Loucy (cell line): ENCODE data around the gene PLSCR1.

Experiments used
- H2AFZ ChIP-seq: fragments of 200-600 bp; sonication (generic); 2 replicates; pipeline ENCODE4 v1.6.0; 2016; ENCODE audit warnings: antibody characterized with exemption, mild to moderate bottlenecking, low read length, moderate library complexity
- H3F3A ChIP-seq: fragments of 200-600 bp; 2 replicates; pipeline ENCODE4 v1.6.0; 2016; ENCODE audit warnings: antibody characterized with exemption, low read depth, mild to moderate bottlenecking
- H3K27me3 ChIP-seq: fragments of 200-600 bp; sonication (generic); 2 replicates; pipeline ENCODE4 v1.6.1; 2014; ENCODE audit warnings: low read length, mild to moderate bottlenecking; ENCODE audit not compliant: insufficient read depth, poor library complexity, severe bottlenecking
- H3K36me3 ChIP-seq: fragments of 200-600 bp; sonication (generic); 2 replicates; pipeline ENCODE4 v1.6.1; 2016; ENCODE audit warnings: low read length; ENCODE audit not compliant: insufficient read depth
- H3K4me1 ChIP-seq: fragments of 200-600 bp; sonication (generic); 2 replicates; pipeline ENCODE4 v1.5.1; 2014; ENCODE audit warnings: low read length, mild to moderate bottlenecking; ENCODE audit not compliant: insufficient read depth, poor library complexity, severe bottlenecking
- H3K4me2 ChIP-seq: fragments of 200-600 bp; sonication (generic); 2 replicates; pipeline ENCODE4 v1.6.0; 2014; ENCODE audit warnings: antibody characterized with exemption, low read length, low read depth, mild to moderate bottlenecking; ENCODE audit not compliant: poor library complexity, severe bottlenecking
- H3K4me3 ChIP-seq: fragments of 200-600 bp; sonication (generic); 2 replicates; pipeline ENCODE4 v1.5.1; 2014; ENCODE audit warnings: low read length, mild to moderate bottlenecking, mixed read lengths; ENCODE audit not compliant: poor library complexity, severe bottlenecking
- H3K79me2 ChIP-seq: fragments of 200-600 bp; sonication (generic); 2 replicates; pipeline ENCODE4 v1.6.1; 2014; ENCODE audit warnings: low read length; ENCODE audit not compliant: insufficient read depth
- H3K9ac ChIP-seq: fragments of 200-600 bp; sonication (generic); 2 replicates; pipeline ENCODE4 v1.6.0; 2014; ENCODE audit warnings: mild to moderate bottlenecking, low read depth, low read length, moderate library complexity; ENCODE audit not compliant: poor library complexity, severe bottlenecking
- H3K9me2 ChIP-seq: fragments of 200-600 bp; sonication (generic); replicated peaks from 2 replicates; pipeline ENCODE4 v1.6.1; 2016; ENCODE audit warnings: low read depth, low read length, mixed read lengths
- H3K9me3 ChIP-seq: fragments of 200-600 bp; sonication (generic); 2 replicates; pipeline ENCODE4 v1.6.1; 2014; ENCODE audit warnings: mild to moderate bottlenecking, antibody characterized with exemption, low read length, low read depth; ENCODE audit not compliant: insufficient read depth
- H4K20me1 ChIP-seq: fragments of 200-600 bp; sonication (generic); 2 replicates; pipeline ENCODE4 v1.6.0; 2014; ENCODE audit warnings: antibody characterized with exemption, low read length, mild to moderate bottlenecking; ENCODE audit not compliant: insufficient read depth, poor library complexity, severe bottlenecking
- EZH2phosphoT487 ChIP-seq: fragments of 200-600 bp; IDR thresholded peaks from 2 replicates; pipeline ENCODE4 v1.6.1; 2018; ENCODE audit warnings: antibody characterized with exemption, mild to moderate bottlenecking, moderate library complexity, borderline replicate concordance
- TF ChIP-seq, protein P1 (sequence below): fragments of 200-600 bp; sonication (generic); conservative IDR thresholded peaks from 2 replicates; pipeline ENCODE4 v1.5.1; 2014; ENCODE audit warnings: mild to moderate bottlenecking, antibody characterized with exemption, low read length

Gene PLSCR1

DNA sequence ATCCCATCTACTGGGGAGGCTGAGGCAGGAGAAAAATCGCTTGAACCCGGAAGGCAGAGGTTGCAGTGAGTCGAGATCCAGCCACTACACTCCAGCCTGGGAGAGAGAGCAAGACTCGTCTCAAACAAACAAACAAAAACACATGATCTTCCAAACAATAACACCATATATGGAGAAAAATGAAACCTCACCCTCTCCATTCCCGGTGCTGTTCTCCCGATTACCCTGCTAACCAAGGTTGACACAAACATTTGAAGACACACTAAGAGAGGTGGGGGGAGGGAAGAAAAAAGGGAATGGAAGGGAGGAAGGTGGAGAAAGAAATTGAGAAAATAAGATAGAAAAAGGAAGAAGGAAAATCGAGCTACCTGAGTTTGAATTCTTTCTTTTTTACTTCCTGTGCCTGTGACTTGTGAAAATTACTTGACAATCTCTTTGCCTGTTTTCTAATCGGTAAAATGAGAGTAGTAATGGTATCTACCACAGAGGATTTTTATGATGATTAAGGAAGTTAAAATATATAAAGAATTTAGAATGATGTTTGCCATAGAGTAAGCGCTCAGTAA is 73.9 kb downstream of the PLSCR1 start:
- Histone ChIP-seq H3K4me3 (no peak overlapping the region), H3K9me2 (no peaks in the 10 kb centered on the region), H3K27me3 (no peaks in the 10 kb centered on the region), H3F3A (no peaks in the 10 kb centered on the region), H3K36me3 (no peaks in the 10 kb centered on the region), H3K79me2 (no peaks in the 10 kb centered on the region), H4K20me1 (no peaks in the 10 kb centered on the region), H3K4me2 (no peak overlapping the region), H3K4me1 (no peaks in the 10 kb centered on the region), H3K9me3 (no peaks in the 10 kb centered on the region), H3K9ac (no peak overlapping the region), H2AFZ (no peak overlapping the region)
- TF ChIP-seq, protein P1, sequence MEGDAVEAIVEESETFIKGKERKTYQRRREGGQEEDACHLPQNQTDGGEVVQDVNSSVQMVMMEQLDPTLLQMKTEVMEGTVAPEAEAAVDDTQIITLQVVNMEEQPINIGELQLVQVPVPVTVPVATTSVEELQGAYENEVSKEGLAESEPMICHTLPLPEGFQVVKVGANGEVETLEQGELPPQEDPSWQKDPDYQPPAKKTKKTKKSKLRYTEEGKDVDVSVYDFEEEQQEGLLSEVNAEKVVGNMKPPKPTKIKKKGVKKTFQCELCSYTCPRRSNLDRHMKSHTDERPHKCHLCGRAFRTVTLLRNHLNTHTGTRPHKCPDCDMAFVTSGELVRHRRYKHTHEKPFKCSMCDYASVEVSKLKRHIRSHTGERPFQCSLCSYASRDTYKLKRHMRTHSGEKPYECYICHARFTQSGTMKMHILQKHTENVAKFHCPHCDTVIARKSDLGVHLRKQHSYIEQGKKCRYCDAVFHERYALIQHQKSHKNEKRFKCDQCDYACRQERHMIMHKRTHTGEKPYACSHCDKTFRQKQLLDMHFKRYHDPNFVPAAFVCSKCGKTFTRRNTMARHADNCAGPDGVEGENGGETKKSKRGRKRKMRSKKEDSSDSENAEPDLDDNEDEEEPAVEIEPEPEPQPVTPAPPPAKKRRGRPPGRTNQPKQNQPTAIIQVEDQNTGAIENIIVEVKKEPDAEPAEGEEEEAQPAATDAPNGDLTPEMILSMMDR = no peak
- no peak for TF ChIP-seq EZH2phosphoT487

DNA sequence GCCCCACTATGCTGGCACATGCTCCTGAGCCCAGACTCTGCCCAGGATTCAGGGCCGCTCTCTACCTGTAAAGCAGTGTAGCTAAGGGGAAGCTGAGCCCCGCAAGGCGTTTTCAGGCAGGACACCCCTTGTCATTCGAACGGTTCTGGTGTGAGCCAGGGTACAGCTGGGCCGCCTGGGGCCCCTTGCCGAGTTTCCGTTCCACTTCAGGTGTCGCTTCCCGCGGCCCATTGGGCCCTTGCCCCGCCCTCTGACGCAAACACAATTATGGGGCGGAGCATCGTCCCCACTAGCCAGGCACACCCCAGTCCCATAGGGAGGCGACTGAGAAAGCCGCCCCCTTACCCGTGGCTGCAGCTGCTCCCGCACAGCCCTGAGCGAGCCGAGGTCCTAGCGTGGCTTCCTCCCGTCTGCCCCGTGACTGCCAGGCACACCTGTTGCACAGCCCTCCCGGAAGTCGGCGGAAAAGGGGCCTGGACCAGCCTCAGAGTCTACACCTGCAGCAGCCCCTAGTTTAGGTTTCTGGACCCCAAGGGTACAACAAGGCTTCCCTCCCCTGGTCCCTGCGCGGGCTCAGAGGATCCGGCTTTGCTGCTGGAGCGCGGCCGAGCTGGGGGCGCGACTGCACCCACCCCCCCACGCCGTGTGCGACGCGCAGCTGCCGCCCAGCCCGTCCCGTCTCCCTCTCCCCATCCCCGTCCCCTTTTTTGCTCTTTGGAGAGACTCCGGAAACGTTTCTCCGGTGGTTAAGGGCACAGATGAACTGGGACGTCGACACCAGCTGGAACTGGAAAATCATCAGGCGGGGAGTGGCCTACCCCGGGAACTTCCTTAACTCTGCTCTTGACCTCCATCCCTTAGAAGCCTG is 75.0 kb downstream of the PLSCR1 start, which contains the start of gene PLSCR2:
Gene PLSCR2, minus strand, starts transcription at position 412 of the 868 bp plus-strand sequence. CDS start 9,657 bp downstream, outside the sequence.
- H3K4me1 ChIP-seq = no peaks in the 10 kb centered on the region
- no peaks in the 10 kb centered on the region for H3K79me2 ChIP-seq
- H4K20me1 ChIP-seq = no peaks in the 10 kb centered on the region
- no peak within 1 kb of the TSS for H3K9ac ChIP-seq
- no peak within 1 kb of the TSS for H3K4me2 ChIP-seq
- H3K27me3 ChIP-seq = no peaks in the 10 kb centered on the region
- no peaks in the 10 kb centered on the region for H3K9me3 ChIP-seq
- H3K9me2 ChIP-seq = no peaks in the 10 kb centered on the region
- no peaks in the 10 kb centered on the region for H3F3A ChIP-seq
- H2AFZ ChIP-seq = no peak within 1 kb of the TSS
- H3K36me3 ChIP-seq = no peaks in the 10 kb centered on the region
- TF ChIP-seq, protein P1 = no peak
- no peak within 1 kb of the TSS for H3K4me3 ChIP-seq

DNA sequence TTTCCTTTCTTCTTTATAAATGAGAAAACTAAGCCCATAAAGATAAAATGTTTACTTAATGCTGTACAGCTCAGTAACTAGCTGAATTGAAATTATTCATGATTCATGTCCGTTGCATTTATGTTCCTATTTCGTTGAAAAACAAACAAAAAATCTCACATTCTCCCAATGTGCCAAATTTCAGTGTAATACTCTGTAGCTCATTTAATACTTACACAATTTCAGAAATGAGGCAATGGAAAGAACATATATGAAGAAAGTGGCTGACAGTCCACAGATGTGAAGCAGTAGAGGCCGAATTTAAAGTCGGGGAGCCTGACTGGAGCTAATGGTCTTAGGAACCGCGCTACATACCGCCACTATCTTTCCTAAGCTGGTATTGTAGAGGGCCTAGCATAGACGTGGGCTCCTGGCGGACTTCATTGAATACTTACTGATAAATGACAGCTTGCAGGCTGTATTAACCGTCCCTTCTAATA is 75.7 kb downstream of the PLSCR1 start:
- H3K79me2 ChIP-seq = no peaks in the 10 kb centered on the region
- no peak overlapping the region for H3K9ac ChIP-seq
- TF ChIP-seq, protein P1 = no peak
- no peak for TF ChIP-seq EZH2phosphoT487
- H3K27me3 ChIP-seq = no peaks in the 10 kb centered on the region
- no peak overlapping the region for H2AFZ ChIP-seq
- no peaks in the 10 kb centered on the region for H3K36me3 ChIP-seq
- H3K9me2 ChIP-seq = no peaks in the 10 kb centered on the region
- no peaks in the 10 kb centered on the region for H3K9me3 ChIP-seq
- no peak overlapping the region for H3K4me2 ChIP-seq
- no peaks in the 10 kb centered on the region for H4K20me1 ChIP-seq
- no peak overlapping the region for H3K4me3 ChIP-seq
- H3F3A ChIP-seq = no peaks in the 10 kb centered on the region
- H3K4me1 ChIP-seq = no peaks in the 10 kb centered on the region
